PFSK-1 (cell line): ENCODE data around the gene TRIP10.

Experiments
- FOXP2 ChIP-seq: optimal IDR thresholded peaks from 2 replicates; pipeline ENCODE3; 2011; ENCODE audit warnings: borderline replicate concordance, control low read depth, inconsistent platforms; ENCODE audit not compliant: insufficient read depth; ENCODE audit errors: extremely low read length, extremely low read depth
- SIN3A ChIP-seq: IDR thresholded peaks from 2 replicates; pipeline ENCODE4 v1.6.1; 2012; ENCODE audit warnings: mild to moderate bottlenecking, low read length, moderate library complexity, borderline replicate concordance; ENCODE audit not compliant: insufficient read depth
- TAF1 ChIP-seq: IDR thresholded peaks from 2 replicates; pipeline ENCODE4 v1.6.1; 2012; ENCODE audit warnings: low read length, control low read depth, borderline replicate concordance; ENCODE audit not compliant: insufficient read depth
- TF ChIP-seq, protein P1 (sequence below), 2 experiments: IDR thresholded peaks; 2 replicates each; pipeline versions ENCODE4 v1.6.1 to v1.8.0; 2011 to 2012; ENCODE audit warnings: low read depth in 2 of 2, low read length in 2 of 2, control low read depth in 1 of 2, inconsistent platforms in 1 of 2, mild to moderate bottlenecking in 1 of 2, moderate library complexity in 1 of 2; ENCODE audit not compliant: insufficient read depth in 1 of 2

DNA sequence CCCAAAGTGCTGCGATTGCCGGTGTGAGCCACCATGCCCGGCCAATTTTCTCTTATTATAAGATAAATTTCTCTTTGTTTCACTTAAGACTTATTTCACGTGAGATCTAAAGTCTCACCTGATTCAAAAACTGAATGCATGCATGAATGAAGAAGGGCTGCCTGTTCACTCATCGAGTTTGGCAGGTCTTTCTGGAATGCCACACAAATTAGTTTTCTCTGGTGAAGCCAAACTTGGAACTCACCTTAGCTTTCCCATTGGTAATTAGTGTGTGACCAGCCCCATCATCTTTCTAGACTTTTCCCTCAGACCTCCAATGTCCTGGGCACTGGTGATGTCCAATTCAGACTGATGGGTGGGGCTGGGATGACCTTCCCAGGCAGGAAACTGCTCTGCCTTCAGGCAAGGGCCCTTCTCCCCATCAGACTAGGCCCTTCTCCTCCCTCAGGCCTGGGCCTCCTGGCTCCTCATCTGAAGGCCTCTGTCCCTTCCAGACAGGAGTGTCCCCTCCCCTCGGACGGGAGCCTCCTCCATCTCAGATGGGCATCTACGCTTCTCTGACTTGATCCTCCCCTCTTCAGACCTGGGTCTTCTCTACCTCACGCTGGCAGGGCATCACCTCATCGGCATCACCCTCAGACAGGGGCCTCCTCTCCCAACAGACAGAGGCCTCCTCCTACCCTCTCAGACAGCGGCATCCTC, 33.4 kb upstream of the TRIP10 start:
- TF ChIP-seq SIN3A (no peak), TAF1 (no peak), FOXP2 (no peak)
- TF ChIP-seq, protein P1, sequence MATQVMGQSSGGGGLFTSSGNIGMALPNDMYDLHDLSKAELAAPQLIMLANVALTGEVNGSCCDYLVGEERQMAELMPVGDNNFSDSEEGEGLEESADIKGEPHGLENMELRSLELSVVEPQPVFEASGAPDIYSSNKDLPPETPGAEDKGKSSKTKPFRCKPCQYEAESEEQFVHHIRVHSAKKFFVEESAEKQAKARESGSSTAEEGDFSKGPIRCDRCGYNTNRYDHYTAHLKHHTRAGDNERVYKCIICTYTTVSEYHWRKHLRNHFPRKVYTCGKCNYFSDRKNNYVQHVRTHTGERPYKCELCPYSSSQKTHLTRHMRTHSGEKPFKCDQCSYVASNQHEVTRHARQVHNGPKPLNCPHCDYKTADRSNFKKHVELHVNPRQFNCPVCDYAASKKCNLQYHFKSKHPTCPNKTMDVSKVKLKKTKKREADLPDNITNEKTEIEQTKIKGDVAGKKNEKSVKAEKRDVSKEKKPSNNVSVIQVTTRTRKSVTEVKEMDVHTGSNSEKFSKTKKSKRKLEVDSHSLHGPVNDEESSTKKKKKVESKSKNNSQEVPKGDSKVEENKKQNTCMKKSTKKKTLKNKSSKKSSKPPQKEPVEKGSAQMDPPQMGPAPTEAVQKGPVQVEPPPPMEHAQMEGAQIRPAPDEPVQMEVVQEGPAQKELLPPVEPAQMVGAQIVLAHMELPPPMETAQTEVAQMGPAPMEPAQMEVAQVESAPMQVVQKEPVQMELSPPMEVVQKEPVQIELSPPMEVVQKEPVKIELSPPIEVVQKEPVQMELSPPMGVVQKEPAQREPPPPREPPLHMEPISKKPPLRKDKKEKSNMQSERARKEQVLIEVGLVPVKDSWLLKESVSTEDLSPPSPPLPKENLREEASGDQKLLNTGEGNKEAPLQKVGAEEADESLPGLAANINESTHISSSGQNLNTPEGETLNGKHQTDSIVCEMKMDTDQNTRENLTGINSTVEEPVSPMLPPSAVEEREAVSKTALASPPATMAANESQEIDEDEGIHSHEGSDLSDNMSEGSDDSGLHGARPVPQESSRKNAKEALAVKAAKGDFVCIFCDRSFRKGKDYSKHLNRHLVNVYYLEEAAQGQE (IDR thresholded peaks at IDR 0.05; ENCODE audit: insufficient read depth in 1 of 2, low read depth in 2 of 2, low read length in 2 of 2): no peak
